Fibroblast of skin of left biceps (primary cell): ENCODE measurements around the gene TBCD.
A peak's percentile ranks its signal among the peaks of the same experiment; 100 is the strongest.

Experiments used
- DNase-seq, 2 experiments: peaks; one replicate each; pipeline ENCODE4 v3.0.0-alpha.2; 2013; ENCODE audit warnings: low read depth in 2 of 2

TBCD gene

DNA sequence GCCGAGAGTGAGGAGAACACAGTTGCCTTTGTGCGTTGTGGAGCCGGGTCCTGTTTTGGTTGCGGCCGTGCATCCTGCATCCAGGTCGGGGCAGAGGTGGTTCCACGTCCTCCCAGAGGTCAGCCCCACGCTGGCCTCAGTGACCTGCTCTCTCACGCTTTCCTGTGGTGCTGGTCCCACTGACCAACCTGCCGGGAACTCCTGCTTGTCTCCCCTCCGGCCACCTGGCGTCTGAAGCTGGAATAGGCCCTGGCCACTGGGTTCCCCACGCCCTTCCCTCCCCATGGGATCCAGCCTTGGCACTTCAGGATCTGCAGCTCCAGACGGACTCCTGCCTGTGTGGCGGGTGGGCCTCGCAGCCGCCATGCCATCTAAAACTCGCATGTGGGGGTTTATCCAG is 173.5 kb downstream of the TBCD start:
- no peak for DNase-seq

DNA sequence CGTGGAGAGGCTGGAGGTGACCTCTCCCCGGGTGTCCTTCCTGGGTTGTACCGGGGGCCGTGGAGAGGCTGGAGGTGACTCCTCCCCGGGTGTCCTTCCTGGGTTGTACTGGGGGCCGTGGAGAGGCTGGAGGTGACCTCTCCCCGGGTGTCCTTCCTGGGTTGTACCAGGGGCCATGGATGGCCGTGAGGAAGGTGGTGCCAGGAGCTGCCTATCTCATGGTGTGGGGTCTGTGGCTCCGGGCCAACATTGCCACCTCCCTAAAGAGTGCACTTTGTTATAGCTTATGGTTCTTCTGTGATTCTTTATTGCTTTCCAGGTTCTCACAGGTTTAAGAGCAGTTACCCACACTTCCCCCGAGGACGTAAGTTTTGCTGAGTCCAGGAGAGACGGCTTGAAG is 174.2 kb downstream of the TBCD start:
- no peak for DNase-seq

DNA sequence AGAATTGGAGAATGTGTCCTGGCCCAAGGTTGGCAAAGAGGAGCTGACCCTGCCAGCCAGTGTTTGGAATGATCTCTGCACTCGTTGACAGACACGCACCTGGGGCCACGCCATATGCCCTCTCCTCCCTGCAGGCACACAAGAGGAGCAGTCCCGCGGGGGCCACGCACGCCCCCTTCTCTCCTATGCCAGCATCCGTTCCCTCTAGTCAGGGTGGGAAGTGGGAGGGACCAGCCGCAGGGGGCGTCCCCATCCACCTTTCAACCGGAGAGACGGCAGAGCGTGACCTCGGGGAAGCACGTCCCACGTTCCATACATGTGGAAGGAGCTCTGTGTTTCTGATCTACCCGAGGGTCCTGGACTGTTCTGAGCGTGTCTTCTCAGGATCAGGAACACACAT is 174.9 kb downstream of the TBCD start:
- no peak for DNase-seq

DNA sequence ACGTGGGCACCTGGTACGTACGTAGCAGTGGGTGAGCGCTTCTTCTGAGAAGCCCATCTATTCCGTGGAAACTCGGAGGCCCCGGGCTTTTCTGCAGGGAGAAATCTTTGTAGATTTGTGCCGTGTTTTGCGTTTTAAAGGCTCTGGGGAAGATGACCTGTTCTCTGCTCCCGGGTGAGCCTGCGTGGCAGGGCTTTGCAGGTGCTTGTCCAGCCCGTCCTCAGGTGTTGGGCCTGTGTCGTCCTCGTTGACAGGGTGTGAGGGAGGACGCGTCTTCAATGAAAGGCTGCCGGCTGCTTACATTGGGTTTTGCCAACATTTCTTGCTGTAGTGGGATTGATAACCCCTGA is 175.4 kb downstream of the TBCD start:
- no peak for DNase-seq

DNA sequence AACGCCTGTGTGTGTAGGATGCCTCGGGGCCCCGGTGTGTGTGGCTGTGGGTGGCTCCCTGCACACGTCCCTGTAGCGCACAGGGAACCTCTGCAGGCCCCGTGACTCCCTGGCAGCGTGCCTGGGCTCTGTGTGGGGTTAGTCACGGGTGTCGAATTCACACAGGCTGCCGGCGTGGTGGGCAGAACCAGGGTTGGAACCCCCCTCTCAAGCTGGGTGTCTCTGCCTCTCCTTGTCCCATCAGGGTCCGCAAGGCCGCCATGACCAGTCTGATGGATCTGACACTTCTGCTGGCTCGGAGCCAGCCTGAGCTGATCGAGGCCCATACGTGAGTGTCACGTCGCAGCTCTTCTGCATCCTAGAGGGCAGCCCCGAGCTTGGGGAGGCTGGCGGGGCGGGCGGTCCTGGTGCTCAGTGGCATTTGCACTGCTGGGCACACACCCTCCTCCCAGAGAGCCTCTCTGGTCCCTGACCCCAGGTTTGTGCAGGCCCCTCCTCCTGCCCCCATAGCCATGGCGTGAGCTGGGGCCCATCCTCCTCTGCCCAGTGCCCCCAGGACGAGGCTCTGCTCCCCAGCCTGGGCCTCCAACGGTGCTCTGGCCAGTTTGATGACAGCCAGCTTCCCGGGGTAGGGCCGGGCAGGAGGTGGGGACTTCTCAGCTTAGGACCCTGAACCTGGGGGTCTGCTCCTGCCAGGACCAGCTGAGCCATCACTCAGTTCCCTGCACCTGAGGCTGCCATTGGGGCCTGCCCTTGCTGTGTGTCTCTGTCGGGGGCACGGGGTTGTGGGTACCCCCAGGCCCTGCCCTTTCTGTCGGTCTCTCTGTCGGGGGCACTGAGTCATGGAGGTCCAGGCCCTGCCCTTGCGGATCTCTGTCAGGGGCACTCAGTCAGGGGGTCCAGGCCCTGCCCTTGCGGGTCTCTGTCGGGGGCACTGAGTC is 176.1 kb downstream of the TBCD start:
- no peak for DNase-seq

DNA sequence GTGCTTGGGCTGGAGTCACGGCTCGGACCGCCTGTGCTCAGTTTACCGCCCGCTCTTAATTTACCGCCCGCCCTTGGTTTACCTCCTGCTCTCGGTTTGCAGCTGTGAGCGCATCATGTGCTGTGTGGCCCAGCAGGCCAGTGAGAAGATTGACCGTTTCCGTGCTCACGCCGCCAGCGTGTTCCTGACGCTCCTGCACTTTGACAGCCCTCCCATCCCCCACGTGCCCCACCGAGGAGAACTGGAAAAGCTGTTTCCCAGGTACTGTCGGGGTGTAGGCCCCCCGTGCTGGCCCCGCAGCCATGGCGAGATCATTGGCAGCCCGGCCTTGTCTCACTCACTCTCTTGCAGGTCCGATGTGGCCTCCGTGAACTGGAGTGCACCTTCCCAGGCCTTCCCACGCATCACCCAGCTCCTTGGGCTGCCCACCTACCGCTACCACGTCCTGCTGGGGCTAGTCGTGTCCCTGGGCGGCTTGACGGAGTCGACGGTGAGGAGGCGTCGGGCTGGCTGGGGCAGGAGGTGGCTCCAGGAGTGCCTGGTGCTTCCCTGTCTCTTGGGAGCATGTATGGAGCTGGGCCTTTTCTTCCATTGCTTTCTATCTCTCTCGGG is 177.3 kb downstream of the TBCD start:
- DNase-seq: no peak

DNA sequence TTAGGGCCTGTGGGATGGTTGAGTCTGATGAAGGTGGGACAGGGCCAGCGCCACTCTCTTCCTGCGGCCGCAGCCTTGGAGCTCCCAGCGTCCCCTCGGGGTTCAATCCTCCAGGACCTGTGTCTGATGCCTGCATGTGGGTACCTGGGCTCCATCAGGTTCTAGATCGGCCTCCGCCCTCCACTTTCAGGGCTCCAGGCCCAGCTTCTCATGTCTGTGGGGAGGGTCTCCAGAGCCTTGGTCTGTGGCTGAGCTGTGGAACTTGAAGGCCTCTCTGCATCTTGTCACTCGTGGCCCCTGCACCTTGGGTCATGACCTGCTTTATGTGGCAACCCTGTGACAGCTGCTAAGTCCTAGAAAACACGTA is 177.8 kb downstream of the TBCD start:
- no peak for DNase-seq

DNA sequence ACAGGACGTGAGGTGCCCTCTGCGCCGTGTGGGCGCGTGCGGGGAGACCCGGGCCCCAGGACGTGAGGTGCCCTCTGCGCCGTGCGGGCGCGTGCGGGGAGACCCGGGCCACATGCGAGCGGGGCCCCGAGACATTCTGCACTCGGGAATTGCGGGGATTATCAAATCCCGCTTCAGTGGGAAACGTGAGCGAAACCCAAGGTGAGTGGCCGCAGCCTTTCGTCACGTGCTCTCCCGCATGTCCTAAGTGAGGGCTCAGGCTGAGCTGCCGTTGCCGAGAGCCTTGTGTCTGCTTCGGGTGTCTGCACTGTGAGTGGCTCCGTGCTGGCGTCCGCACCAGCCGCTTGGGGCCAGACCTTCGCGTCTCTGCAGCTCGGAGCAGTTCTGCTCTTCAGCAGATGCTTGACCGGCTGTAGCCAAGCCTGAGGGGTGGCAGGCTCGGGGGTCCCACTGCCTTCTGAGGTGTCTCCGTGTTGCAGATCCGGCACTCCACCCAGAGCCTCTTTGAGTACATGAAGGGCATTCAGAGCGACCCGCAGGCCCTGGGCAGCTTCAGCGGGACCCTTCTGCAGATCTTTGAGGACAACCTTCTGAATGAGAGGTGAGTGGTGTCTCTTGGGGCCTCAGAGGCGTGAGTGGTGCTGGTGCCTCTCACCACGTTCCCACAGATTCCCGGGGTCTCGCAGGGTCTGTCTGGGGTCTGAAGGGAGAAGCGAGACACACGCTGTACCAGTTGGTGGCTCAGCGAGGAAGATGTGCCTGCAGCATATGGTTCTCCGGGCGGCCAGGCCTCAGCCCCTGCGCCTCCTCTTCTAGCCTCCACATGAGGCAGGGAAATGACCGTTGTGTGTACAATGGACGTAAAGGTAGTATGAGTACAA is 178.4 kb downstream of the TBCD start:
- no peak for DNase-seq

DNA sequence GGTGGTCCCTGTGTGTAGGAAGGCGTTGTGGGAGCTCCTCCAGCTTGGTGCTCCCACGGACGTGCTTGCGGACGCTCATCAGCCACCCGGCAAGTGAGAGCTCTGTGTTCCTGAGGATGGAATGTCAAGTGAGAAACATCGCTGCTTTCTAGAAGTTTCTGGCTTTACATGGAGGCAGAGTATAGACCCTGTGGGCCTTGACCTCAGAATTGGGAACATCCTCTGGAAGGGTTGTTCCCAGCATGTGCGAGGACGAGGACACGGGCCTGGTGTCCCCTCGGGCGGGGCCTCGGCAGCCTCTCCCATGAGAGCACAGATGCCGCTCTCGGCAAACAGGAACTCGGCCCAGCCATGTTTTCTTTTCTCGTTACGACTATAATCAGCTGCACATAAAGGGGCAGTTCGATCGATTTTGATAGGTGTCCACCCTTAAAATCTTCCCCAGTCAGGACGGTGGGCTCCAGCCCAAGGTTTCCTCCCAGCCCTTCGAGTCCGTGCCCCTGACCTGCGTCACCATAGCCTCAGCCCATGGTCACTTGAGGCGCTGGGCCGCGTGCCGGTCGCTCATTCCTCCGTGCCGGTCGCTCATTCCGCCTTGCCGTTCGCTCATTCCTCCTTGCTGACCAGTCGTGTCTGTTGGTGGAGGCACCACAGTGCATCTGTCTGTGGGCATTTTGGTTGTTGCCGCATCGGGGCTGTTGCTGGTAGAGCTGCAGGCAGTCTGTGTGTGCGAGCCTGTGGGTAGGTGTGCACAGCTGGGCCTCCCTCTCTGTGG is 179.2 kb downstream of the TBCD start:
- no peak for DNase-seq

DNA sequence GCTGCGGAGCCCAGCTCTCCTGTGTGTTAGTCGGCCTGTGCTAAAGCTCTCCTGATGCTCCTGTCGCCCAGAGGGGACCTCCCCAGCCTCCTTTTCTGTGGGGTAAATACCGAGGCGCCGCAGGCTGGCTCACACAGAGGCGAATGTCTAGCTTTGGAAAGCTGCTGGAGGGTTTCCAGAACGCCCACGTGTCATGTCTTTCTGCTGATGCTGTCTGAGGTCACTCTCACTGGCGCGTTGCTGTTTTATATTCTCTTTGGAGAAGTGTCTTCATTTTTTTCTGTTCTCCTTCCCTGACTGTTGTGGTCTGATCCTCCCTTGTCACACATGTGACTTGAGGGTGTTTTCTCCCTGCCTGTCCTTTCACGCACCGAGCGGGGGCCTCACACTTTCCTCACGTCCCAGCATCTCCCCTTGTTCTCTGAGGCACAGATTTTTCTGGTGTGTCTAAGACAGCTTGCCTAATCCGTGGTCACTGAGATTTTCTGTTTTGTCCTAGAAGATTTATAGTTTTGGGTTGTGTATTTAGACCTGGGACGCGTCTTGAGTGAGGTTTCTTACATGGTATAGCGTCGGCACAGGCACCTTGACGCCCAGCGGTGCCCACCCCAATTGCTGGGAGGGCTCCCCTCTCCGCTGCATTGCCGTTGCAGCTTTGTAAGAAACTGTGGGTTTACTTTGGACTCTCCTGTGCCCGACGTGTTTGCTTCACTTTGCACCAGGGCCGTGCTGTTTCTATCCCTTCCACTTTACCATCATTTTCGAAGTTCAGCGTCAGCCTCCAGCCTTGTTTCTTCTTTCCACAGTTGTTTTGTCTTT is 180.0 kb downstream of the TBCD start:
- peak; percentile 59 to 67 for DNase-seq

DNA sequence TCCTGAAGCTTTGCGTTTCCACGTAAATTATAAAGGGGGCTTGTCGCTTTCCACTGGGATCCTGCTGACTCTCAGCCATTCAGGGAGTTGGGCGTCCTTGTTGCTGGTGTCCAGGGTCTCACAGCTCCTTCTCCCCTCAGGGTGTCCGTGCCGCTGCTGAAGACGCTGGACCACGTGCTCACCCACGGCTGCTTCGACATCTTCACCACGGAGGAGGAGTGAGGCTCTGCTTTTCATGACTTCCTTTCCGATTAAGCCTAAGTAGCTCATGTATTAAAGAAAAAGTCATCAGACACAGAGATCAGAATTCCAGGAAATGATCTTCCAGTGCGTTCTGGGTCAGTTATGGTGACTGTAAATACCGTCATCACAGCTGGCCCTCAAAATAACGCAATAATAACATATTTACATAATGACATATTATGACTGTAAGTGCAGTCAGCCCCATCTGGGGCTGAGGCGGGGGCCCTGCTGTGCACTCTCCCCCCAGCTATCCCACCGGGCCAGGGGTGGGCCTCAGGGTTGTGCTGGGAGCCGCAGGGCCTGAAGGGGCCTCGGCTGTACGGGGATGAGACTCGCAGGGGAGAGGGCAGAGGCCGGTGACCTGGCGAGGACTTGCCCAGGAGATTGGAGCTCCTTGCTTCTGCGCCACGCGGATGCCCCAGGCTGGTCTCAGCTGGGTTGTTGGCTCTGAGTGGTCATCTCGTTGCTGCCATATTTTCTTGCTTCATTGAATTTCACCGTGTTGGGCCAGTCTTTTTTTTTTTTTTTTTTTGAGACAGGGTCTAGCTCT is 180.8 kb downstream of the TBCD start:
- peak in 1 of 2 experiments; percentile 31 for DNase-seq

DNA sequence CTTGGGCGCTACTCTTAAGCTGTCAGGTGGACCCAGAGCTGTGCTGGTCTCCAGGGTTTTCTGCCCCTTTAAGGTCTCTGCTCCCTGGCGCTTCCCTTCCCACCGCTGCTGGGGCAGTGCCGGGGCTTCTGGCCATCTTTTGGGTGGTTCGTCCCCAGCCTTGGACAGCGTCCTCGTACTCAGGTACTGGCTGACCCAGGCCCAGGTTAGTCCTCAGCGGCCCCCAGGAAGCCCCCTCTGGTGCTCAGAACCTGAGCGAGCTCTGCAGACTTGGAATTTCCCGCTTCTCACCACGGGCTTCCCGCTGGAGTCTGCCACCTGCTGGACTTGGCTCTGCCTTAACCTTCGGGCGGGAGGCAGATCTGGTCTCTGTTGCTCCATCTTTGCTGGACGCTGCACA is 182.0 kb downstream of the TBCD start:
- no peak for DNase-seq

DNA sequence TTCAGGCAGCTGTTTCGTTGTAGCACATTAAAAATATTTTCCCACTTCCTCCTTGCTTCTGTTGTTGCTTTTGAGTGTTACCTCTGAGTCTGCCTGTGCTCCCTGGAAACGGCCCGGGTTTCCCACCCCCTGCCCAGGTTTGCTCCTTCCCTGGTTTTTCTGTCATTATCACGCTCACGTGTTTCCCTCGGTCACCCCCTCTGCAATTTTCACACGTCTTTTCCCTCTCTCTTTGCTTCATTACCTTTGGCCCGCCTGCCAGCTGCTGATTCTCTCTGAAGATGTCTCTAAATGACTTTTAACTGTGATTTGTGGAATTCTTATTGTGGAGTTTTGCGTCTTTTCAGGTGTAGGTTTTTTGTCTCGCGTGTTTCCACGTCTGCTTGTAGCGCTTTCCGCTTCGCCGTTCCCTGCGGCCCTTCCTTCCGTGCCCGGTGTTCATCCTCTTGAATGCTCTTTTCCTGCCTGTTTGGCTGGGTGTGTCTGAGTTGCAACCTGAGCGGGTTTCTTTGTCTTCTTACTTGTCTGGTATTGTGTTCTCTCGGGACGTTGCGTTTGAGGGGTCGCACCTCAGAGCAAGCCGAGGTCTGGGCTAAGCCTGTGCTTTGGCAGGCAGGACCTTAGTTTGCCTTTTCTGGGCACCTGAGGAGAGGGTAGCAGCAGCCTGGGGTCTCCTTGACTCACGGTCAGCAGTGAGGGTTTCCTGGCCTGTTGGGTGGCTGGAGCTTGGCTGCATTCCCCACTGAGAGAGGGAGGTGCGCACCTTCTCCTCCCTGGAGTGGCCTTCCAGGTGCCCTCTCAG is 184.3 kb downstream of the TBCD start:
- no peak for DNase-seq

DNA sequence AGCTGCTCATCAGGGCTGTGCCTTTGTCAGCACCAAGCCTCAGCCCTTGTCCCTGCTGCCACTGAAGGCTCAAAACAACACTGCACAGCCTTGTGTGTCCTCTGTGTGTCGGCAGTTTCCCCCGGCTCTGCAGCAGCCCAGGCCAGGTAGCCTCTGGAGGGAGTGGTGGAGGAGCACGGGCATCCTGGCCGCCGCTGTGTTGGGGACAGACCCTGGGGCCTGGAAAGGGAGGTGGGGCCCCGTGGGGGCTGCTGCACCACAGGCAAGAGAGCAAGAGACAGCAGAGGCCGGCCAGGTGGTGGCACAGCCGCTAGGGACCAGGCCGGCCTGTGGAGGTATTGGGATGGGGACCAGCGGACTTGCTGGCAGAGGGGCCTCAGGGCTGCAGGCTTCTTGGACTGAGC is 184.9 kb downstream of the TBCD start:
- no peak for DNase-seq

DNA sequence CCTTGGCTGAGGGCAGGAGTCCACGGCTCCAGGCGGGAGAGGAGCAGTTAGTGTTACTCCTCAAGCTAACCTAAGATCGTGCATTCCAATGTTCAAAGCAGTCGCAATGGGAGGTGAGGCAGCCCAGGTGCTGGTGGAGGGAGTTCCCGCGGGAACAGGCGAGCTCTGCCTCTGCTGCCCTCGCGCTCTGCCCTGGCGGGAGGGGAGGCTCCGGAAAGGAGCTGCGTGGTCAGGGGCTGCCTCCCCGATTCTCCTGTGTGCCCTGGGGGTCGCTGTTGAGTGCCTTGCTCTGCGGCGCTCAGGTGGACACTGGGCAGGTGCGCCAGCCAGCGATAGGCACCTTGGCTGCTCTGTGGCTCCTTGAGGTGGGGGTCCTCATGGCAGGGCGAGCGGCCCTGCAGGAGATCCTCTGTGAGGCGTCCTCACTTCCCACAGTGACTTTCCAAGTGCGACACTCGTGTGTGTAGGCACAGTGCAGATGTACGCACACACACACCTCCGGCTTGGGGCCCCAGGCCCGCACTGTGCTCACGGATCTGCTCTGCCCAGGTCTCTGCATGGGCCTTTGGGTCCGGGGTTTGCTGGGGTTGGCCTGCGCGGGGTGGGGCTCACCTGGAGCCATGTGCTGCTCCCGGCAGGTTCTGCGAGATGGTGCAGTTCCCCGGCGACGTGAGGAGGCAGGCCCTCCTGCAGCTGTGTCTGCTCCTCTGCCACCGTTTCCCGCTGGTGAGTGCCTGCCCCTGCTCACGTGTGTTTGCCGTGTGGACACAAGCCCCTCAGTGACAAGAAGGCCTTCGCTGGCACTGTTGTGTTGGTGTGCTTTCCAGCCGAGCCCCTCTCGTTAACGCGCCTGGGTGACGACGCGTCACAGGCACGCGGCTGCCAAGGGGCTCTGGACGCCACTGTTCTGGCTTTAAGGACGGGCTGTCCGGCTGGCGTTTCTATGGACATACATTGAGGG is 185.8 kb downstream of the TBCD start:
- no peak for DNase-seq

DNA sequence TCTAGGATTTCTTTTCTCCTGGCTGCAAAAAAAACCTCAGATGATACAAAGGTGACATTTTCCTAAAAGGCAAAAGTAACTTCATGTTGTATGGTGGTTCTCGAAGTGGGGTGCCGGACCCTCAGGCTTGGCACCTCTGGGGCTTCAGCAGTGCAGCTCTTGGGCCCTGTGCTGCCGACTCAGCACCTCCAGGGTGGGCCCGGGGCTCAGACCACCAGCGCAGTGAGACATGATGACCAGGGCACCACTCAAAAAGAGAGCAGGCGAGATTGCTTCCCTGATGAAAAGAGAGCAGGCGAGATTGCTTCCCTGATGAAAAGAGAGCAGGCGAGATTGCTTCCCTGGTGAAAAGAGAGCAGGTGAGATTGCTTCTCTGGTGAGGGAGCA is 186.6 kb downstream of the TBCD start:
- no peak for DNase-seq

DNA sequence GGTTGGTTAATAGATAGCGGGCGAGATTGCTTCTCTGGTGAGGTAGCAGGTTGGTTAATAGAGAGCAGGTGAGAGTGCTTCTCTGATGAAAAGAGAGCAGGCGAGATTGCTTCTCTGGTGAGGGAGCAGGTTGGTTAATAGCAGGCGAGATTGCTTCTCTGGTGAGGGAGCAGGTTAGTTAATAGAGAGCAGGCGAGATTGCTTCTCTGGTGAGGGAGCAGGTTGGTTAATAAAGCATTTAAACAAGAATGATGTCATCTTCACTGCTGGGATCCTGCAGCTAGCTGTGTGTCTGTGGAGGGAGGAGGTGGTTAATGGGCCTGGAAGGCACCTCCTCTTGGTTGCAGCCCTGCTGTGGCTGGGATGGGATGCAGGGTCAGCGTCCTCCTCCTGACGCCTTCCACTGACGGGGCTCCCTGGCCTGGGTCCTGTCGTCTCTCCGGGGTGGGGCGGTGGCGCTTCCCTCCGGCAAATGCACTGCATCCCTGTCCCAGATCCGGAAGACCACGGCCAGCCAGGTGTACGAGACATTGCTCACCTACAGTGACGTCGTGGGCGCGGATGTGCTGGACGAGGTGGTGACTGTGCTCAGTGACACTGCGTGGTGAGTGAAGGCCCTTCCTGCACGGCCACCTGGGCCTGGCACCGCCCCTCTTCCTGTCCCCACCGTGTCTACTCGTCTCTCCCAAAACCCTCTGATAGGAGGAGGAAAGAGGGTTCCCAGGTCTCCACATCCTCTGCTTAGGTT is 187.2 kb downstream of the TBCD start:
- no peak for DNase-seq
